ENCODE results near the gene C11orf16.
A peak's percentile ranks its signal among the peaks of the same experiment; 100 is the strongest.
"Not testable (repeated sequence)": the region's sequence is repeated elsewhere in the genome, so short reads cannot be mapped to it uniquely, and the experiment has no call there.

Gene C11orf16

GRCh38 chr11:8956860-8957259, 24.1 kb upstream of the C11orf16 start:
- no peak for DNase-seq (ENCODE audit: low spot score in 2 of 2)
- Mint-ChIP-seq H3K4me1 (peaks cover 5% of the 10 kb centered on the region), H3K27ac (no peak overlapping the region), H3K36me3 (peaks cover 26% of the 10 kb centered on the region), H3K9me3 (no peaks in the 10 kb centered on the region), H3K4me3 (no peak overlapping the region), H3K27me3 (no peaks in the 10 kb centered on the region)
- ATAC-seq (ENCODE audit: low read depth) = no peak

GRCh38 chr11:8948886-8949285, 16.1 kb upstream of the C11orf16 start:
- H3K27me3 Mint-ChIP-seq = peaks cover 5% of the 10 kb centered on the region
- no peak for DNase-seq (ENCODE audit: low spot score in 2 of 2)
- H3K36me3 Mint-ChIP-seq = peaks cover 30% of the 10 kb centered on the region
- H3K9me3 Mint-ChIP-seq = peaks cover 1% of the 10 kb centered on the region
- no peak overlapping the region for H3K27ac Mint-ChIP-seq
- H3K4me3 Mint-ChIP-seq = no peak overlapping the region
- no peaks in the 10 kb centered on the region for H3K4me1 Mint-ChIP-seq
- no peak for ATAC-seq (ENCODE audit: low read depth)

GRCh38 chr11:8947230-8947943, 14.6 kb upstream of the C11orf16 start:
- peaks cover 5% of the 10 kb centered on the region for H3K27me3 Mint-ChIP-seq
- no peak for ATAC-seq (ENCODE audit: low read depth)
- H3K4me3 Mint-ChIP-seq = no peak overlapping the region
- no peak for DNase-seq (ENCODE audit: low spot score in 2 of 2)
- H3K4me1 Mint-ChIP-seq = no peaks in the 10 kb centered on the region
- H3K27ac Mint-ChIP-seq = no peak overlapping the region
- peaks cover 1% of the 10 kb centered on the region for H3K9me3 Mint-ChIP-seq
- H3K36me3 Mint-ChIP-seq = peaks cover 22% of the 10 kb centered on the region

- ATAC-seq (ENCODE audit: low read depth) = no peak
- H3K27me3 Mint-ChIP-seq = peaks cover 15% of the 10 kb centered on the region
- H3K9me3 Mint-ChIP-seq = peaks cover 1% of the 10 kb centered on the region
- H3K27ac Mint-ChIP-seq = no peak within 1 kb of the TSS
- peaks cover 9% of the 10 kb centered on the region for H3K36me3 Mint-ChIP-seq
- H3K4me1 Mint-ChIP-seq = no peaks in the 10 kb centered on the region
- no peak for DNase-seq (ENCODE audit: low spot score in 2 of 2)
- no peak within 1 kb of the TSS for H3K4me3 Mint-ChIP-seq
Measured at GRCh38 chr11:8942518-8943066, 9.8 kb upstream of the C11orf16 start, which contains the start of gene ASCL3. TSS of gene ASCL3 (minus strand) at chr11:8943016. CDS start at chr11:8938161, 4,855 bp downstream.

GRCh38 chr11:8941341-8942103, 8.8 kb upstream of the C11orf16 start:
- H3K27ac Mint-ChIP-seq = no peak overlapping the region
- H3K4me3 Mint-ChIP-seq = no peak overlapping the region
- ATAC-seq (ENCODE audit: low read depth) = no peak

GRCh38 chr11:8937659-8938058, 4.9 kb upstream of the C11orf16 start:
- H3K27ac Mint-ChIP-seq = no peak overlapping the region
- DNase-seq (ENCODE audit: low spot score in 2 of 2) (no peak), ATAC-seq (ENCODE audit: low read depth) (no peak)
- peaks cover 3% of the 10 kb centered on the region for H3K4me1 Mint-ChIP-seq
- peaks cover 12% of the 10 kb centered on the region for H3K27me3 Mint-ChIP-seq
- H3K4me3 Mint-ChIP-seq = no peak overlapping the region
- no peaks in the 10 kb centered on the region for H3K9me3 Mint-ChIP-seq
- H3K36me3 Mint-ChIP-seq = no peaks in the 10 kb centered on the region

More at GRCh38 chr11:8941341-8942103, 8.8 kb upstream of the C11orf16 start:
- peaks cover 3% of the 10 kb centered on the region for H3K4me1 Mint-ChIP-seq
- H3K9me3 Mint-ChIP-seq = peaks cover 1% of the 10 kb centered on the region
- peaks cover 15% of the 10 kb centered on the region for H3K27me3 Mint-ChIP-seq
- no peak for DNase-seq (ENCODE audit: low spot score in 2 of 2)
- peaks cover 2% of the 10 kb centered on the region for H3K36me3 Mint-ChIP-seq

- Mint-ChIP-seq H3K9me3 (no peaks in the 10 kb centered on the region), H3K4me1 (peaks cover 3% of the 10 kb centered on the region), H3K27me3 (peaks cover 12% of the 10 kb centered on the region), H3K4me3 (peak overlapping the region; percentile 15), H3K27ac (no peak overlapping the region), H3K36me3 (no peaks in the 10 kb centered on the region)
- ATAC-seq (ENCODE audit: low read depth) (peak; percentile 80), DNase-seq (ENCODE audit: low spot score in 2 of 2) (no peak)
Measured at GRCh38 chr11:8937159-8937558, 4.4 kb upstream of the C11orf16 start.

GRCh38 chr11:8935789-8936188, 3.0 kb upstream of the C11orf16 start:
- not testable (repeated sequence) for ATAC-seq (ENCODE audit: low read depth); H3K27me3 Mint-ChIP-seq; H3K36me3 Mint-ChIP-seq

GRCh38 chr11:8934742-8935488, 2.2 kb upstream of the C11orf16 start:
- H3K9me3 Mint-ChIP-seq = no peaks in the 10 kb centered on the region
- no peak overlapping the region for H3K27ac Mint-ChIP-seq
- no peaks in the 10 kb centered on the region for H3K36me3 Mint-ChIP-seq
- H3K4me3 Mint-ChIP-seq = no peak overlapping the region
- peaks cover 3% of the 10 kb centered on the region for H3K27me3 Mint-ChIP-seq
- peaks cover 3% of the 10 kb centered on the region for H3K4me1 Mint-ChIP-seq
- ATAC-seq (ENCODE audit: low read depth) = no peak
- DNase-seq (ENCODE audit: low spot score in 2 of 2) = no peak

More at GRCh38 chr11:8935789-8936188, 3.0 kb upstream of the C11orf16 start:
- H3K4me3 Mint-ChIP-seq; H3K9me3 Mint-ChIP-seq; H3K4me1 Mint-ChIP-seq; H3K27ac Mint-ChIP-seq; DNase-seq (ENCODE audit: low spot score in 2 of 2): not testable (repeated sequence)

GRCh38 chr11:8933931-8934330, 1.2 kb upstream of the C11orf16 start:
- DNase-seq (ENCODE audit: low spot score in 2 of 2) (no peak), ATAC-seq (ENCODE audit: low read depth) (no peak)
- H3K27me3 Mint-ChIP-seq = peaks cover 1% of the 10 kb centered on the region
- H3K4me1 Mint-ChIP-seq = peaks cover 3% of the 10 kb centered on the region
- H3K36me3 Mint-ChIP-seq = no peaks in the 10 kb centered on the region
- H3K9me3 Mint-ChIP-seq = no peaks in the 10 kb centered on the region
- no peak overlapping the region for H3K4me3 Mint-ChIP-seq
- no peak overlapping the region for H3K27ac Mint-ChIP-seq

- H3K27ac Mint-ChIP-seq = no peak overlapping the region
- H3K36me3 Mint-ChIP-seq = no peaks in the 10 kb centered on the region
- peaks cover 4% of the 10 kb centered on the region for H3K27me3 Mint-ChIP-seq
- ATAC-seq (ENCODE audit: low read depth) (no peak), DNase-seq (ENCODE audit: low spot score in 2 of 2) (no peak)
- H3K4me3 Mint-ChIP-seq = no peak overlapping the region
- no peaks in the 10 kb centered on the region for H3K4me1 Mint-ChIP-seq
- no peaks in the 10 kb centered on the region for H3K9me3 Mint-ChIP-seq
Measured at GRCh38 chr11:8930456-8931175, 2.1 kb downstream of the C11orf16 start.

- Mint-ChIP-seq H3K4me3 (no peak overlapping the region), H3K4me1 (no peaks in the 10 kb centered on the region), H3K36me3 (no peaks in the 10 kb centered on the region), H3K27ac (no peak overlapping the region), H3K27me3 (peaks cover 3% of the 10 kb centered on the region), H3K9me3 (no peaks in the 10 kb centered on the region)
- ATAC-seq (ENCODE audit: low read depth) (no peak), DNase-seq (ENCODE audit: low spot score in 2 of 2) (no peak)
Measured at GRCh38 chr11:8928981-8929615, 3.6 kb downstream of the C11orf16 start.

GRCh38 chr11:8928205-8928604, 4.5 kb downstream of the C11orf16 start:
- Mint-ChIP-seq H3K27ac (no peak overlapping the region), H3K9me3 (no peaks in the 10 kb centered on the region), H3K4me1 (no peaks in the 10 kb centered on the region), H3K36me3 (no peaks in the 10 kb centered on the region), H3K27me3 (peaks cover 3% of the 10 kb centered on the region), H3K4me3 (no peak overlapping the region)
- ATAC-seq (ENCODE audit: low read depth) = no peak
- DNase-seq (ENCODE audit: low spot score in 2 of 2) = no peak

Data from memory B cell (primary cell).